Measurements from ENCODE around the gene TRIM15.

TRIM15 gene

GRCh38 chr6:30169658-30170614 is 6.6 kb downstream of the TRIM15 start:
- peak; percentile 75 for TF ChIP-seq CTCF (IDR thresholded peaks at IDR 0.05)

GRCh38 chr6:30171677-30172471 is 8.5 kb downstream of the TRIM15 start:
- no peak for TF ChIP-seq CTCF (IDR thresholded peaks at IDR 0.05)

GRCh38 chr6:30172681-30173080 is 9.3 kb downstream of the TRIM15 start:
- no peak for TF ChIP-seq CTCF (IDR thresholded peaks at IDR 0.05)

- TF ChIP-seq CTCF (IDR thresholded peaks at IDR 0.05), result no peak
Measured at GRCh38 chr6:30175765-30176164, 12.4 kb downstream of the TRIM15 start.

- TF ChIP-seq CTCF (IDR thresholded peaks at IDR 0.05), result no peak
Measured at GRCh38 chr6:30178837-30179236, 15.5 kb downstream of the TRIM15 start.

- TF ChIP-seq CTCF (IDR thresholded peaks at IDR 0.05), result no peak
Measured at GRCh38 chr6:30180145-30180544, 16.8 kb downstream of the TRIM15 start.

- TF ChIP-seq CTCF (IDR thresholded peaks at IDR 0.05), result no peak
Measured at GRCh38 chr6:30184417-30185031, 21.2 kb downstream of the TRIM15 start.

All from LNCAP (cell line).